ENCODE results near the gene KIRREL3.

The KIRREL3 gene

DNA sequence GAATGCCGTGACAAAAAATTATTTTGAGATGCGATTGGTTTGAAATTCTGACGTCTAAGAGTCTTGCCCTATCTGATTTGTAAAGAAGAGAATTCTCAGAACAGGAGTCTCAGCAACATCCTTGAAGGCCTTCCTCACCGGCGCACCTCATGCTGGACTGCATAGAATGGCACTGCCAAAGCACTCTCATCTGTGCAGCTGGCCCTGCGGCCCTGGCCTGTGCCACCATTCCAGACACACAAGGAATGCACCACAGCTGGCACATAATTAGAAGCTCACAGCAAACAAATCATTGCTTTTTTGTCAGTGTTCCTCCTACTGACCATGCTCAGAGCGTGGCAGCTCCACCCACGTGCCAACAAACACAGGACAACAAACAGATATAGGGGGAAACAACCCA is 166.0 kb downstream of the KIRREL3 start:
- POLR2A ChIA-PET, result no interaction called here
- no peak overlapping the region for H3K4me3 ChIP-seq (ENCODE audit: low read depth, low read length)
- DNase-seq (ENCODE audit: low read depth, low spot score), result no peak
- CTCF ChIA-PET, result interaction anchor here (1.4 to 4.0 kb wide), 3 partner anchors 137 to 227 kb away, joined by 3 to 16 read pairs (median 4); no protein-coding TSS in a partner anchor
- TF ChIP-seq, protein P1, sequence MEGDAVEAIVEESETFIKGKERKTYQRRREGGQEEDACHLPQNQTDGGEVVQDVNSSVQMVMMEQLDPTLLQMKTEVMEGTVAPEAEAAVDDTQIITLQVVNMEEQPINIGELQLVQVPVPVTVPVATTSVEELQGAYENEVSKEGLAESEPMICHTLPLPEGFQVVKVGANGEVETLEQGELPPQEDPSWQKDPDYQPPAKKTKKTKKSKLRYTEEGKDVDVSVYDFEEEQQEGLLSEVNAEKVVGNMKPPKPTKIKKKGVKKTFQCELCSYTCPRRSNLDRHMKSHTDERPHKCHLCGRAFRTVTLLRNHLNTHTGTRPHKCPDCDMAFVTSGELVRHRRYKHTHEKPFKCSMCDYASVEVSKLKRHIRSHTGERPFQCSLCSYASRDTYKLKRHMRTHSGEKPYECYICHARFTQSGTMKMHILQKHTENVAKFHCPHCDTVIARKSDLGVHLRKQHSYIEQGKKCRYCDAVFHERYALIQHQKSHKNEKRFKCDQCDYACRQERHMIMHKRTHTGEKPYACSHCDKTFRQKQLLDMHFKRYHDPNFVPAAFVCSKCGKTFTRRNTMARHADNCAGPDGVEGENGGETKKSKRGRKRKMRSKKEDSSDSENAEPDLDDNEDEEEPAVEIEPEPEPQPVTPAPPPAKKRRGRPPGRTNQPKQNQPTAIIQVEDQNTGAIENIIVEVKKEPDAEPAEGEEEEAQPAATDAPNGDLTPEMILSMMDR (IDR thresholded peaks at IDR 0.05; ENCODE audit: insufficient read depth, low read length, missing control alignments), result no peak

DNA sequence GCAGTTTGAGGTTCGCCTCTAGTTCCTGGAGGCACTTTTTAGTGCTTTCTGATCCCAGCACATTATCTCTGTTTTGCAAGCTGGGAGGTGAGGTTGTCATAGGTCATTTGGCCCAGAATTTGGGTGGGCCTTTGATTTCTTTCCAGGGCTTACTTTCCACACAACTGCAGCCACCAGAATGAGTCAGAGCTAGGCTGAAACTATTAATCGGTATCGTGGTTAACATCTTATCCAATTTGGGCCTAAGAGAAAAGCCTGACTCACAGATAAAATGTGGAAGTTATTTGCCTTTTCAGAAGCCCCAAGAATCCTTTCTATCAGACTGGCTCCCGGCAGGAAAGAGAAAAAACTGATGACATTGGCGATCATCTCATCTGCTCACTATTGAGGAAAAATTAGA is 166.4 kb downstream of the KIRREL3 start:
- DNase-seq (ENCODE audit: low read depth, low spot score), result peak; percentile 70
- ChIA-PET CTCF (interaction anchor here (0.7 to 4.0 kb wide), 4 partner anchors 41 to 227 kb away, joined by 3 to 16 read pairs (median 4); no protein-coding TSS in a partner anchor), POLR2A (no interaction called here)
- no peak overlapping the region for H3K4me3 ChIP-seq (ENCODE audit: low read depth, low read length)
- TF ChIP-seq, protein P1 (IDR thresholded peaks at IDR 0.05; ENCODE audit: insufficient read depth, low read length, missing control alignments), result no peak

DNA sequence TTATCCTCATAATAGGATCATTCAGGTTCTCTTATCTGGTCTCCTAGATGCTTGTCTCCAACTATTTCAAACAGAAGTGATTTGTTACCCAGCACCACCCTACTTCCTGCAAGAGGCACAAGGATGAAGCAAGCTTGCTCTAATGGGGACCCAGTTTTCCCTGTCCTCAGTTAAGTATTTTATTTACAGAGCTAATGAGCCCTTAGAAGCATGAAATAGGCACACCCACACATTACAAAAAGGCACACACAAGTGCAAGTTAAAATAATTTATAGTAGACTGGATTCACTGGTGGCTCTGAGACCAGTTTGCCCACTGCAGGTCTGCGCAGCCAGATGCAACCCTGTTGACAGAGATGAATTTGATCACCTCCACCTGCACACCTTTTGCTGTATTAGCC is 167.5 kb downstream of the KIRREL3 start:
- CTCF ChIA-PET, result interaction anchor here (0.8 to 1.6 kb wide), 4 partner anchors 42 to 231 kb away, joined by 3 to 4 read pairs (median 4); no protein-coding TSS in a partner anchor
- POLR2A ChIA-PET, result no interaction called here
- DNase-seq (ENCODE audit: low read depth, low spot score), result no peak
- TF ChIP-seq, protein P1 (IDR thresholded peaks at IDR 0.05; ENCODE audit: insufficient read depth, low read length, missing control alignments), result no peak
- no peak overlapping the region for H3K4me3 ChIP-seq (ENCODE audit: low read depth, low read length)

DNA sequence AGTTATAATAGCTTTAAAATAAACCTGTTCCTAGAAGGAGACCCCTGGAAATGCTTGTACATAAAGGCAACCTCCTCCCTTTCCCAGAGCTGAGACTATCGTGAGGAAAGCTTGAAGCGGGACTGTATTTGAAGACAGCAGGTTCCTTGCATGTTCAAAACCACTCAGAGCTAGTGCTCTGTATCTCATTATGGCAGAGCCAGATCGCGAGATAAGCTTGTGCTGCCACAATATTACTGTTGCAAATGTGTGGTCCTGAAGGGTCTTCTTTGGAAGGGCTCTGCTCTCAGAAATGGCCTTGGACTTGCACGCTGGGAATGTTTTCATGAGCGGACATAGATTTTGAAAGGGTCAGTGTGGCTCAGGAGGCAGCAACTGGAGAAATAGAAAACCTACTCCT is 168.2 kb downstream of the KIRREL3 start:
- no peak overlapping the region for H3K4me3 ChIP-seq (ENCODE audit: low read depth, low read length)
- CTCF ChIA-PET, result interaction anchor here (1.2 kb wide), 1 partner anchor 158 kb away, joined by 3 read pairs; no protein-coding TSS in a partner anchor
- POLR2A ChIA-PET, result no interaction called here
- no peak for DNase-seq (ENCODE audit: low read depth, low spot score)
- TF ChIP-seq, protein P1 (IDR thresholded peaks at IDR 0.05; ENCODE audit: insufficient read depth, low read length, missing control alignments), result no peak

DNA sequence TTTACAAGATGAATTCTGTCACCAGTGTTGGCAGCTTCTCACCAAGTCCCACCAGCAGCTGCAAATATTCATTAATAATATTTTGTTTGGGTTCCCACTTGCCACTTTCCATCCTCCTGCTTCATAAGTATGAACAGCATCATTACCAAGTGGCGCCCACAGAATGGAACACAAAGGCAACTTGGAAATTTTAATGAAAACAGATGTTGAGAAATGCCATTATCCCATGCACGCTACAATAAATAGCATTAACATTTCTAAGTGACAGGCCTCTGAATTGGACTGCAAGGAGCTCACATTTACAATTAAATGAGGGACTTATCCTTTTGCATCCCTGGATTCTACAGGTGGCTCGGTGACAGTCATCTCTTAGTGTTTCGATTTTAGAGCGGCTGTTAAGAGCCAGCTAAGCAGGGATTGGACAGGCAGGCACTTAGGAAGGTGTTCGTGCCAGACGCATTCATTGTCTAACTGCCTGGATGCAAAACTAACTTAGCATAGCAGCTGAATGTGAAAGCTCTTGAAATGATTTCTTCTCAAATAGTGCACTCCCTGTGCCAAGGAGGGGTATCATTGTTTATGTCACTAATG is 170.3 kb downstream of the KIRREL3 start:
- CTCF ChIA-PET, result interaction anchor here (1.4 to 1.8 kb wide), 2 partner anchors 12 to 160 kb away, joined by 4 to 7 read pairs; no protein-coding TSS in a partner anchor
- TF ChIP-seq, protein P1 (IDR thresholded peaks at IDR 0.05; ENCODE audit: insufficient read depth, low read length, missing control alignments), result no peak
- no peak overlapping the region for H3K4me3 ChIP-seq (ENCODE audit: low read depth, low read length)
- no peak for DNase-seq (ENCODE audit: low read depth, low spot score)
- POLR2A ChIA-PET, result no interaction called here

DNA sequence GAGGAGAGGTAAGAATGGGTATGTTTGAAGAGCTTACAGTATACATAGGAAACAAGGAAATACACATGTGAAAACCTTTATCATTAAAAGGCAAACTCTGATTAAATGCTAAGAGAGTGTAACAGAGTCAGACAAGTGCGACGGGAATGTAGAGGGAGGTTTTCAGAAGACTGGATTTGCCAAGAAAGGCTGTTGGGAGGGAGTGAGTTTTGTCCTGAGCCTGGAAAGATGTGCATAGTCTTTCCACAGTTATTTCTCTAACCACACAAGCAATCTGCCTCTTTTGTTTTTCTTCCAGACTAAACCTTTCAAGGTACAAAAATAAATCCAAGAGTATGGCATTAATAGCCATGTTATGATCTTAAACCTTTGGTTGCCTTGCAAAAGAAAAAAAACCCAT is 170.9 kb downstream of the KIRREL3 start:
- H3K4me3 ChIP-seq (ENCODE audit: low read depth, low read length), result no peak overlapping the region
- no peak for DNase-seq (ENCODE audit: low read depth, low spot score)
- ChIA-PET CTCF (interaction anchor here (1.4 to 1.8 kb wide), 2 partner anchors 11 to 160 kb away, joined by 4 to 7 read pairs; no protein-coding TSS in a partner anchor), POLR2A (no interaction called here)
- TF ChIP-seq, protein P1 (IDR thresholded peaks at IDR 0.05; ENCODE audit: insufficient read depth, low read length, missing control alignments), result no peak
